Measurements from ENCODE around the gene UBTD1. TPM values are rescaled to one million over a fixed set of nuclear protein-coding genes. Genes with fewer than 3 reads are reported as not detected.

Gene UBTD1
- total RNA-seq, 1 experiment from 2014 or later = 9.3 TPM

GRCh38 chr10:97514344-97514743 lies 15.6 kb downstream of the UBTD1 start:
- H3K4me1 Mint-ChIP-seq (ENCODE audit: low read depth, unreplicated experiment) = peaks cover 27% of the 10 kb centered on the region
- no TSS peak for BruUV-seq (replicated peaks)
- H3K27ac Mint-ChIP-seq (ENCODE audit: unreplicated experiment) = no peak overlapping the region

GRCh38 chr10:97515271-97515978 lies 16.7 kb downstream of the UBTD1 start:
- H3K9me3 Mint-ChIP-seq (ENCODE audit: low read depth, unreplicated experiment) = no peaks in the 10 kb centered on the region
- H3K27ac Mint-ChIP-seq (ENCODE audit: unreplicated experiment) = no peak overlapping the region
- intact Hi-C loops (cut with micrococcal nuclease; ENCODE audit: unreplicated experiment) = no loop called here
- H3K27me3 Mint-ChIP-seq (ENCODE audit: unreplicated experiment) = no peaks in the 10 kb centered on the region
- peaks cover 5% of the 10 kb centered on the region for H3K36me3 Mint-ChIP-seq (ENCODE audit: insufficient read depth, unreplicated experiment)
- no peak for DNase-seq
- no peak overlapping the region for H3K4me3 Mint-ChIP-seq (ENCODE audit: low read depth, unreplicated experiment)
- H3K4me1 Mint-ChIP-seq (ENCODE audit: low read depth, unreplicated experiment) = peaks cover 27% of the 10 kb centered on the region
- BruUV-seq (replicated peaks) = no TSS peak
- TF ChIP-seq CTCF (IDR thresholded peaks at IDR 0.05; ENCODE audit: unreplicated experiment) = no peak
- CTCF ChIA-PET = no interaction called here

More at GRCh38 chr10:97514344-97514743, 15.6 kb downstream of the UBTD1 start:
- Mint-ChIP-seq H3K4me3 (ENCODE audit: low read depth, unreplicated experiment) (no peak overlapping the region), H3K9me3 (ENCODE audit: low read depth, unreplicated experiment) (no peaks in the 10 kb centered on the region), H3K27me3 (ENCODE audit: unreplicated experiment) (no peaks in the 10 kb centered on the region), H3K36me3 (ENCODE audit: insufficient read depth, unreplicated experiment) (peaks cover 5% of the 10 kb centered on the region)
- no peak for DNase-seq
- TF ChIP-seq CTCF (IDR thresholded peaks at IDR 0.05; ENCODE audit: unreplicated experiment) = no peak
- intact Hi-C loops (cut with micrococcal nuclease; ENCODE audit: unreplicated experiment) = no loop called here
- CTCF ChIA-PET = no interaction called here

DNA sequence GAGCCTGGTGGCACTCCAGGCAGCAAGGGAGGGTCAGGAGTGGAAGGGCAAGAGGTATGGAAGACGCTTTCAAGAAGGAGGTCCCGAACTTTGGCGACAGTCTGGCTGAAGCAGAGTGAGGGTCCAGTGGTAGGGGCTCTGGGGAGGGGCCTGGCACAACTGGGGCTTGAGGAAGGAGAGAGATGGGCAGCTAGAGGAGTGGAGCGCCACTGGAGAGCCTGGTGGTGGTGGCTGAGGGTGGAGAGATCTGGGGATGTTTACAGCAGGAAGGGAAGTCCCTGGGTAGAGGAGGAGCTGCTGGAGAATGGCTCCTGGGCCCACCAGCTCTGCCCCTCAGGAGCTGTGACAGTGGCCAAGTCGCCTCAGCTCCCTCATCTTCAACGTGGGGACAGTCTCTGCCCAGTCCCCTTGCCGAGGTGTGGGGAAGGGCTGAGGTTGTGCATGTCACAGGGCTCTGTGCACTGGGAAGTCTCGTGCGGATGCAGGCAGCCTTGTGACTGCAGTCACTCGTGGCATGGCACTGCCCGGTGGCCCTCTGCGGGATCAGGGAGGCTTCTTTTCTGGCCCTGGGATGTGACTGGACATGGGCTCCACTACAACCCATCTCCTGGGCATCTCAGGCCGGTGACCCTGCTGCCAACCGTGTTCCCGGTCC lies 18.5 kb downstream of the UBTD1 start:
- BruUV-seq (replicated peaks) = no TSS peak
- no peak overlapping the region for H3K4me3 Mint-ChIP-seq (ENCODE audit: low read depth, unreplicated experiment)
- peaks cover 5% of the 10 kb centered on the region for H3K36me3 Mint-ChIP-seq (ENCODE audit: insufficient read depth, unreplicated experiment)
- intact Hi-C loops (cut with micrococcal nuclease; ENCODE audit: unreplicated experiment) = no loop called here
- H3K9me3 Mint-ChIP-seq (ENCODE audit: low read depth, unreplicated experiment) = no peaks in the 10 kb centered on the region
- H3K27ac Mint-ChIP-seq (ENCODE audit: unreplicated experiment) = no peak overlapping the region
- CTCF ChIA-PET = no interaction called here
- peaks cover 30% of the 10 kb centered on the region for H3K4me1 Mint-ChIP-seq (ENCODE audit: low read depth, unreplicated experiment)
- DNase-seq = no peak
- H3K27me3 Mint-ChIP-seq (ENCODE audit: unreplicated experiment) = no peaks in the 10 kb centered on the region
- TF ChIP-seq CTCF (IDR thresholded peaks at IDR 0.05; ENCODE audit: unreplicated experiment) = no peak

DNA sequence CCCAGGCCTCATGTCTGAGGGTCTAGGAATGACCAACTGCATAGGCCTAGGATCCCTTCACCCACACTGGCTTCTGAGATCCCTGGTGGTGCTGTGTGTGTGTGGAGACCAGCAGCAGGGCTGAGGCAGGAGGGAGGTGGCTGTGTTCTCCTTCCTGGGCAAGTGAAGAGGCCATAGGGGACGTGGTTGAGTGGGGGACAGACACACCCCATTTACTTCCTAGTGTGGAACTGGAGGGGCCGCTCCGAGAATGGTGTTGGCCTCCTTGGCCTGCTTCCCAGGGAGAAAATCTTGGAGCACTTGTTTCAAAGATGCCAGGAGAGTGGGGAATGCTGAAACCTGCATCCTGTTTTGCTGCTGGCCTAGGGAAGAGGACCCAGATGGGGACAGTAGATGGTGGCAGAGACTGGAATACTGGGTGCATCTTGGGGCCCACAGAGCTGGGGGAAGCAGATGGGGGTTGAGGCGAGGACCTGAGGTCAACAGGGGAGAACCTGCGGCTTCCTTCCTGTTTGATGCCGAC lies 19.1 kb downstream of the UBTD1 start:
- no peak for TF ChIP-seq CTCF (IDR thresholded peaks at IDR 0.05; ENCODE audit: unreplicated experiment)
- DNase-seq = no peak

More for the DNA sequence above, 19.1 kb downstream of the UBTD1 start:
- Mint-ChIP-seq H3K27me3 (ENCODE audit: unreplicated experiment) (no peaks in the 10 kb centered on the region), H3K27ac (ENCODE audit: unreplicated experiment) (no peak overlapping the region), H3K4me3 (ENCODE audit: low read depth, unreplicated experiment) (no peak overlapping the region), H3K9me3 (ENCODE audit: low read depth, unreplicated experiment) (no peaks in the 10 kb centered on the region), H3K36me3 (ENCODE audit: insufficient read depth, unreplicated experiment) (peaks cover 5% of the 10 kb centered on the region), H3K4me1 (ENCODE audit: low read depth, unreplicated experiment) (peaks cover 34% of the 10 kb centered on the region)
- no TSS peak for BruUV-seq (replicated peaks)
- intact Hi-C loops (cut with micrococcal nuclease; ENCODE audit: unreplicated experiment) = no loop called here
- CTCF ChIA-PET = interaction anchor here (0.6 to 1.2 kb wide), 2 partner anchors 19 to 93 kb away, joined by 3 to 5 read pairs; partner anchors contain the start of gene UBTD1
